CD4-positive, CD25-positive, alpha-beta regulatory T cell (primary cell): Measurements from ENCODE around the gene ERN1. TPM values are rescaled to one million over a fixed set of nuclear protein-coding genes. Genes with fewer than 3 reads are reported as not detected.

Experiments
- ATAC-seq, 2 donors: fragments of 150-1000 bp; cut with Tn5 transposase; one replicate each; pipeline ENCODE4 v1.10.0; 2021; ENCODE audit warnings: low read depth in 2 of 2, moderate number of reproducible peaks in 2 of 2, moderate library complexity in 1 of 2
- DNase-seq, 3 donors: peaks; one replicate each; pipeline versions ENCODE4 v3.0.0 to v3.0.0-alpha.2; 2012 to 2022; ENCODE audit warnings: mixed read lengths in 1 of 3
- H3K27ac ChIP-seq: one replicate; pipeline ENCODE4 v1.7.0; 2013; ENCODE audit warnings: mild to moderate bottlenecking, low read length; ENCODE audit not compliant: insufficient read depth, poor library complexity, severe bottlenecking
- H3K27me3 ChIP-seq: one replicate; pipeline ENCODE4 v1.7.0; 2013; ENCODE audit warnings: low read length; ENCODE audit not compliant: control insufficient read depth, insufficient read depth
- H3K36me3 ChIP-seq: one replicate; pipeline ENCODE4 v1.7.0; 2013; ENCODE audit warnings: mild to moderate bottlenecking, low read length, moderate library complexity; ENCODE audit not compliant: control insufficient read depth, insufficient read depth
- H3K4me1 ChIP-seq: 2 replicates; pipeline ENCODE4 v1.7.0; 2013; ENCODE audit warnings: mild to moderate bottlenecking, low read length; ENCODE audit not compliant: insufficient read depth, control insufficient read depth, poor library complexity, severe bottlenecking
- H3K4me3 ChIP-seq: one replicate; pipeline ENCODE4 v1.7.0; 2013; ENCODE audit warnings: low read depth, mild to moderate bottlenecking, low read length, moderate library complexity
- H3K9me3 ChIP-seq, 2 experiments: 1 replicate in 1 of 2; 2 replicates in 1 of 2; pipeline ENCODE4 v1.7.0; 2013; ENCODE audit warnings: low read length in 2 of 2, mild to moderate bottlenecking in 1 of 2, moderate library complexity in 1 of 2; ENCODE audit not compliant: control insufficient read depth in 2 of 2
- H3K27ac Mint-ChIP-seq, 3 donors: one replicate each; pipeline ENCODE4 v1.8.0; 2020 to 2022; ENCODE audit warnings: mild to moderate bottlenecking in 3 of 3, mixed read lengths in 3 of 3, moderate library complexity in 2 of 3
- H3K27me3 Mint-ChIP-seq: one replicate; pipeline ENCODE4 v1.8.0; 2022; ENCODE audit warnings: mild to moderate bottlenecking, mixed read lengths
- H3K36me3 Mint-ChIP-seq: one replicate; pipeline ENCODE4 v1.8.0; 2020; ENCODE audit warnings: mixed read lengths
- H3K4me1 Mint-ChIP-seq, 4 donors: one replicate each; pipeline ENCODE4 v1.8.0; 2020 to 2022; ENCODE audit warnings: mixed read lengths in 4 of 4, mild to moderate bottlenecking in 1 of 4
- H3K4me3 Mint-ChIP-seq, 4 donors: one replicate each; pipeline ENCODE4 v1.8.0; 2020 to 2022; ENCODE audit warnings: mild to moderate bottlenecking in 4 of 4, mixed read lengths in 4 of 4, moderate library complexity in 3 of 4
- H3K9me3 Mint-ChIP-seq, 7 donors: one replicate each; pipeline ENCODE4 v1.8.0; 2020 to 2022; ENCODE audit warnings: mixed read lengths in 7 of 7, mild to moderate bottlenecking in 3 of 7, moderate library complexity in 2 of 7
- polyA plus RNA-seq, 4 donors: library from polyadenylated mRNA; unstranded; fragments of 300-500 nt; fragmentation: Illumina TruSeq; gene quantifications; one replicate each; pipeline ENCODE4 v1.2.3, GENCODE V29; 2021
- total RNA-seq: library from RNA; stranded (reverse); gene quantifications from one replicate; pipeline ENCODE4 v1.2.3, GENCODE V29; 2022

Gene ERN1
- total and polyA plus RNA-seq, 5 donors from 2014 or later, result 30.2 to 96.7 (median 37.0) TPM

- DNase-seq (peak; percentile 93 to 99 (median 97)), ATAC-seq (peak; percentile 96 to 98)
- peak overlapping the region; percentile 87 for H3K27ac ChIP-seq
- H3K36me3 Mint-ChIP-seq, result no peaks in the 10 kb centered on the region
- H3K9me3 ChIP-seq, result no peaks in the 10 kb centered on the region
- H3K27ac Mint-ChIP-seq, result no peak overlapping the region
- peaks cover 9% of the 10 kb centered on the region for H3K36me3 ChIP-seq
- H3K27me3 Mint-ChIP-seq, result no peaks in the 10 kb centered on the region
- H3K4me3 ChIP-seq, result peak overlapping the region; percentile 98
- H3K4me1 ChIP-seq, result peaks cover 22% of the 10 kb centered on the region
- H3K9me3 Mint-ChIP-seq, result no peaks in the 10 kb centered on the region
- no peak overlapping the region for H3K4me3 Mint-ChIP-seq
- peaks cover 0 to 24% (median 10%) of the 10 kb centered on the region in 4 donors for H3K4me1 Mint-ChIP-seq
- H3K27me3 ChIP-seq, result no peaks in the 10 kb centered on the region
Measured at GRCh38 chr17:64145751-64146417, 15.9 kb upstream of the ERN1 start.

GRCh38 chr17:64145375-64145750 lies 15.4 kb upstream of the ERN1 start:
- peak; percentile 12 to 18 for ATAC-seq
- H3K9me3 ChIP-seq, result no peaks in the 10 kb centered on the region
- peak overlapping the region; percentile 87 for H3K27ac ChIP-seq
- no peak for DNase-seq
- Mint-ChIP-seq H3K27ac (no peak overlapping the region), H3K4me3 (no peak overlapping the region), H3K36me3 (no peaks in the 10 kb centered on the region), H3K4me1 (peaks cover 0 to 24% (median 10%) of the 10 kb centered on the region in 4 donors), H3K9me3 (no peaks in the 10 kb centered on the region), H3K27me3 (no peaks in the 10 kb centered on the region)
- peaks cover 8% of the 10 kb centered on the region for H3K36me3 ChIP-seq
- H3K4me1 ChIP-seq, result peaks cover 22% of the 10 kb centered on the region
- no peaks in the 10 kb centered on the region for H3K27me3 ChIP-seq
- peak overlapping the region; percentile 98 for H3K4me3 ChIP-seq

- H3K9me3 ChIP-seq, result no peaks in the 10 kb centered on the region
- H3K27me3 Mint-ChIP-seq, result peaks cover 11% of the 10 kb centered on the region
- ATAC-seq (no peak), DNase-seq (no peak)
- no peaks in the 10 kb centered on the region for H3K36me3 ChIP-seq
- H3K27ac ChIP-seq, result no peak overlapping the region
- no peaks in the 10 kb centered on the region for H3K9me3 Mint-ChIP-seq
- H3K36me3 Mint-ChIP-seq, result no peaks in the 10 kb centered on the region
- no peak overlapping the region for H3K27ac Mint-ChIP-seq
- H3K4me3 ChIP-seq, result no peak overlapping the region
- no peaks in the 10 kb centered on the region for H3K4me1 ChIP-seq
- no peaks in the 10 kb centered on the region for H3K4me1 Mint-ChIP-seq
- H3K4me3 Mint-ChIP-seq, result peak overlapping the region in 1 of 4 donors; percentile 51
- no peaks in the 10 kb centered on the region for H3K27me3 ChIP-seq
Measured at GRCh38 chr17:64139542-64139941, 9.6 kb upstream of the ERN1 start.

- DNase-seq (no peak), ATAC-seq (no peak)
- Mint-ChIP-seq H3K4me1 (peaks cover 3 to 5% (median 4%) of the 10 kb centered on the region in 4 donors), H3K4me3 (peak overlapping the region in 1 of 4 donors; percentile 61), H3K36me3 (no peaks in the 10 kb centered on the region), H3K27me3 (peaks cover 11% of the 10 kb centered on the region), H3K9me3 (no peaks in the 10 kb centered on the region), H3K27ac (no peak overlapping the region)
- Histone ChIP-seq H3K27ac (no peak overlapping the region), H3K9me3 (no peaks in the 10 kb centered on the region), H3K4me3 (no peak overlapping the region), H3K27me3 (no peaks in the 10 kb centered on the region), H3K36me3 (no peaks in the 10 kb centered on the region), H3K4me1 (no peaks in the 10 kb centered on the region)
Measured at GRCh38 chr17:64138441-64138840, 8.5 kb upstream of the ERN1 start.

GRCh38 chr17:64135000-64135399 lies 5.1 kb upstream of the ERN1 start:
- Mint-ChIP-seq H3K4me3 (no peak overlapping the region), H3K4me1 (peaks cover 3 to 24% (median 14%) of the 10 kb centered on the region in 4 donors), H3K27ac (peak overlapping the region in 1 of 3 donors; percentile 48), H3K36me3 (no peaks in the 10 kb centered on the region), H3K9me3 (no peaks in the 10 kb centered on the region), H3K27me3 (peaks cover 11% of the 10 kb centered on the region)
- H3K27ac ChIP-seq, result no peak overlapping the region
- H3K4me1 ChIP-seq, result peaks cover 14% of the 10 kb centered on the region
- no peaks in the 10 kb centered on the region for H3K27me3 ChIP-seq
- no peak overlapping the region for H3K4me3 ChIP-seq
- DNase-seq, result no peak
- no peak for ATAC-seq
- no peaks in the 10 kb centered on the region for H3K36me3 ChIP-seq
- H3K9me3 ChIP-seq, result no peaks in the 10 kb centered on the region

- H3K4me3 ChIP-seq, result no peak overlapping the region
- Mint-ChIP-seq H3K27ac (peak overlapping the region in 1 of 3 donors; percentile 48), H3K9me3 (no peaks in the 10 kb centered on the region), H3K36me3 (no peaks in the 10 kb centered on the region), H3K4me3 (no peak overlapping the region), H3K27me3 (peaks cover 11% of the 10 kb centered on the region), H3K4me1 (peaks cover 3 to 24% (median 14%) of the 10 kb centered on the region in 4 donors)
- ATAC-seq, result no peak
- H3K27me3 ChIP-seq, result no peaks in the 10 kb centered on the region
- H3K27ac ChIP-seq, result no peak overlapping the region
- DNase-seq, result no peak
- no peaks in the 10 kb centered on the region for H3K9me3 ChIP-seq
- H3K4me1 ChIP-seq, result peaks cover 14% of the 10 kb centered on the region
- no peaks in the 10 kb centered on the region for H3K36me3 ChIP-seq
Measured at GRCh38 chr17:64134216-64134970, 4.4 kb upstream of the ERN1 start.

- peak; percentile 21 to 78 (median 64) for DNase-seq
- H3K27me3 Mint-ChIP-seq, result peaks cover 11% of the 10 kb centered on the region
- H3K27ac ChIP-seq, result no peak overlapping the region
- peaks cover 3% of the 10 kb centered on the region for H3K36me3 Mint-ChIP-seq
- H3K27me3 ChIP-seq, result no peaks in the 10 kb centered on the region
- H3K27ac Mint-ChIP-seq, result peak overlapping the region in 1 of 3 donors; percentile 61
- no peak for ATAC-seq
- H3K9me3 Mint-ChIP-seq, result no peaks in the 10 kb centered on the region
- no peaks in the 10 kb centered on the region for H3K9me3 ChIP-seq
- peaks cover 19% of the 10 kb centered on the region for H3K4me1 ChIP-seq
- H3K4me3 Mint-ChIP-seq, result peak overlapping the region in 1 of 4 donors; percentile 13
- no peak overlapping the region for H3K4me3 ChIP-seq
- peaks cover 7 to 29% (median 17%) of the 10 kb centered on the region in 4 donors for H3K4me1 Mint-ChIP-seq
- H3K36me3 ChIP-seq, result no peaks in the 10 kb centered on the region
Measured at GRCh38 chr17:64133546-64134215, 3.7 kb upstream of the ERN1 start.
